Smooth muscle cell (in vitro differentiated cells): Measurements from ENCODE around the gene FBF1. TPM values are rescaled to one million over a fixed set of nuclear protein-coding genes. Genes with fewer than 3 reads are reported as not detected.

ENCODE experiments used
- DNase-seq: peaks from one replicate; lab custom pipeline; 2025; ENCODE audit not compliant: unreplicated experiment; lab: John Stamatoyannopoulos, UW
- H2AFZ ChIP-seq: fragments of 200-600 bp; sonication (generic); 2 replicates; pipeline ENCODE4 v1.6.0; 2016; ENCODE audit warnings: antibody characterized with exemption, low read depth, mild to moderate bottlenecking
- H3F3A ChIP-seq: fragments of 200-600 bp; sonication (generic); 2 replicates; pipeline ENCODE4 v1.6.0; 2017; ENCODE audit warnings: antibody characterized with exemption, low read depth
- H3K27ac ChIP-seq: fragments of 200-600 bp; sonication (generic); 2 replicates; pipeline ENCODE4 v1.5.1; 2016; ENCODE audit warnings: low read depth, mild to moderate bottlenecking
- H3K27me3 ChIP-seq: fragments of 200-600 bp; sonication (generic); 2 replicates; pipeline ENCODE4 v1.6.1; 2016; ENCODE audit warnings: low read depth, mild to moderate bottlenecking
- H3K36me3 ChIP-seq: fragments of 200-600 bp; sonication (generic); 2 replicates; pipeline ENCODE4 v1.5.1; 2016; ENCODE audit warnings: low read depth
- H3K4me1 ChIP-seq: fragments of 200-600 bp; sonication (generic); 2 replicates; pipeline ENCODE4 v1.5.1; 2016; ENCODE audit warnings: low read depth
- H3K4me2 ChIP-seq: fragments of 200-600 bp; sonication (generic); 2 replicates; pipeline ENCODE4 v1.6.0; 2016; ENCODE audit warnings: mild to moderate bottlenecking
- H3K4me3 ChIP-seq: fragments of 200-600 bp; sonication (generic); 2 replicates; pipeline ENCODE4 v1.5.1; 2016; ENCODE audit warnings: mild to moderate bottlenecking
- H3K79me2 ChIP-seq: fragments of 200-600 bp; sonication (generic); 2 replicates; pipeline ENCODE4 v1.6.0; 2016; ENCODE audit warnings: low read depth, mild to moderate bottlenecking
- H3K9ac ChIP-seq: fragments of 200-600 bp; sonication (generic); 2 replicates; pipeline ENCODE4 v1.6.0; 2016; ENCODE audit warnings: low read depth
- H3K9me3 ChIP-seq: fragments of 200-600 bp; sonication (generic); replicated peaks from 2 replicates; pipeline ENCODE4 v1.5.1; 2016; ENCODE audit warnings: low read depth
- H4K20me1 ChIP-seq: fragments of 200-600 bp; sonication (generic); 2 replicates; pipeline ENCODE4 v1.6.0; 2016; ENCODE audit warnings: low read depth
- CTCF ChIP-seq: fragments of 200-600 bp; sonication (generic); IDR thresholded peaks from 2 replicates; pipeline ENCODE4 v1.5.1; 2017; ENCODE audit warnings: borderline replicate concordance, mild to moderate bottlenecking, antibody characterized with exemption; ENCODE audit not compliant: insufficient read depth, poor library complexity, severe bottlenecking
- WGBS: methylation state at CpG from one replicate; pipeline ENCODE4 v1.1.7; 2016; ENCODE audit warnings: low lambda C conversion rate; 5-methylcytosine and 5-hydroxymethylcytosine counted together
- polyA plus RNA-seq: library from polyadenylated mRNA; unstranded; fragments of >200 nt; fragmentation: Nextera tagmentation; extraction: Ambion mirVana; gene quantifications from 2 replicates; pipeline ENCODE4 v1.2.1, GENCODE V29; 2016
- total RNA-seq: library from RNA; depleted of rRNA; stranded (reverse); fragments of >200 nt; gene quantifications from 2 replicates; pipeline ENCODE4 v1.2.3, GENCODE V29; 2014

The FBF1 gene
- total and polyA plus RNA-seq, 2 experiments from 2014 or later: 4.6 to 8.4 TPM

GRCh38 chr17:75925912-75926311 is 14.9 kb downstream of the FBF1 start:
- Histone ChIP-seq H3K36me3 (no peaks in the 10 kb centered on the region), H4K20me1 (no peaks in the 10 kb centered on the region), H2AFZ (no peak overlapping the region), H3K27me3 (no peaks in the 10 kb centered on the region), H3K9ac (no peak overlapping the region), H3K79me2 (no peaks in the 10 kb centered on the region), H3K27ac (no peak overlapping the region), H3K9me3 (no peaks in the 10 kb centered on the region), H3F3A (no peaks in the 10 kb centered on the region), H3K4me3 (no peak overlapping the region), H3K4me2 (no peak overlapping the region), H3K4me1 (no peaks in the 10 kb centered on the region)
- 97% methylated on average over 15 of the region's 15 CpGs for WGBS
- TF ChIP-seq CTCF: no peak
- DNase-seq: no peak

GRCh38 chr17:75925103-75925502 is 15.7 kb downstream of the FBF1 start:
- no peaks in the 10 kb centered on the region for H3K79me2 ChIP-seq
- no peak for DNase-seq
- no peaks in the 10 kb centered on the region for H4K20me1 ChIP-seq
- TF ChIP-seq CTCF: no peak
- H3K27ac ChIP-seq: no peak overlapping the region
- H3K27me3 ChIP-seq: no peaks in the 10 kb centered on the region
- H3K9me3 ChIP-seq: no peaks in the 10 kb centered on the region
- no peak overlapping the region for H3K9ac ChIP-seq
- H3K4me1 ChIP-seq: no peaks in the 10 kb centered on the region
- H2AFZ ChIP-seq: no peak overlapping the region
- H3F3A ChIP-seq: no peaks in the 10 kb centered on the region
- H3K36me3 ChIP-seq: no peaks in the 10 kb centered on the region
- 96% methylated on average over 11 of the region's 11 CpGs for WGBS
- H3K4me3 ChIP-seq: no peak overlapping the region
- no peak overlapping the region for H3K4me2 ChIP-seq

- no peaks in the 10 kb centered on the region for H4K20me1 ChIP-seq
- H3K4me3 ChIP-seq: no peak overlapping the region
- H3K4me2 ChIP-seq: no peak overlapping the region
- H3K9me3 ChIP-seq: no peaks in the 10 kb centered on the region
- H3F3A ChIP-seq: no peaks in the 10 kb centered on the region
- DNase-seq: no peak
- H3K4me1 ChIP-seq: no peaks in the 10 kb centered on the region
- H3K27ac ChIP-seq: no peak overlapping the region
- H2AFZ ChIP-seq: no peak overlapping the region
- no peak overlapping the region for H3K9ac ChIP-seq
- no peaks in the 10 kb centered on the region for H3K27me3 ChIP-seq
- H3K36me3 ChIP-seq: no peaks in the 10 kb centered on the region
- WGBS: 97% methylated on average over 19 of the region's 19 CpGs
- no peak for TF ChIP-seq CTCF
- H3K79me2 ChIP-seq: no peaks in the 10 kb centered on the region
Measured at GRCh38 chr17:75922963-75923874, 17.6 kb downstream of the FBF1 start.
